H9 (cell line): ENCODE results near the gene SPECC1. TPM values are rescaled to one million over a fixed set of nuclear protein-coding genes. Genes with fewer than 3 reads are reported as not detected.

Experiments
- DNase-seq: peaks from one replicate; pipeline ENCODE4 v3.0.0-alpha.2; 2017
- H2AFZ ChIP-seq: one replicate; pipeline ENCODE4 v1.6.1; 2013; ENCODE audit warnings: mild to moderate bottlenecking, low read length, control low read depth, moderate library complexity
- H2AK5ac ChIP-seq: 2 replicates; pipeline ENCODE4 v1.6.1; 2013; ENCODE audit warnings: low read length, control low read depth, mixed read lengths; ENCODE audit not compliant: insufficient read length
- H2BK120ac ChIP-seq: one replicate; pipeline ENCODE4 v1.6.1; 2013; ENCODE audit warnings: low read depth, mild to moderate bottlenecking, low read length, control low read depth, inconsistent platforms; ENCODE audit not compliant: poor library complexity, severe bottlenecking
- H2BK12ac ChIP-seq: 2 replicates; pipeline ENCODE4 v1.6.1; 2013; ENCODE audit warnings: low read length, control low read depth, mixed read lengths, low read depth; ENCODE audit not compliant: insufficient read length
- H2BK15ac ChIP-seq: 2 replicates; pipeline ENCODE4 v1.6.1; 2013; ENCODE audit warnings: low read depth, low read length, control low read depth
- H2BK20ac ChIP-seq: one replicate; pipeline ENCODE4 v1.6.1; 2013; ENCODE audit warnings: low read depth, mild to moderate bottlenecking, low read length, control low read depth, inconsistent platforms; ENCODE audit not compliant: poor library complexity, severe bottlenecking
- H2BK5ac ChIP-seq: 2 replicates; pipeline ENCODE4 v1.6.1; 2013; ENCODE audit warnings: low read length, control low read depth, mixed read lengths; ENCODE audit not compliant: insufficient read length
- H3K14ac ChIP-seq: 2 replicates; pipeline ENCODE4 v1.6.1; 2013; ENCODE audit warnings: low read length, control low read depth; ENCODE audit not compliant: insufficient read depth
- H3K18ac ChIP-seq: 2 replicates; pipeline ENCODE4 v1.6.1; 2013; ENCODE audit warnings: low read depth, mild to moderate bottlenecking, mixed read lengths, low read length, control low read depth; ENCODE audit not compliant: insufficient read length
- H3K23ac ChIP-seq: 2 replicates; pipeline ENCODE4 v1.6.1; 2013; ENCODE audit warnings: low read length, control low read depth, mixed read lengths, low read depth; ENCODE audit not compliant: insufficient read length
- H3K23me2 ChIP-seq: 2 replicates; pipeline ENCODE4 v1.6.1; 2013; ENCODE audit warnings: low read depth, mild to moderate bottlenecking, mixed read lengths, low read length, control low read depth; ENCODE audit not compliant: insufficient read length, poor library complexity, severe bottlenecking
- H3K27ac ChIP-seq: 2 replicates; pipeline ENCODE4 v1.5.1; 2013; ENCODE audit warnings: low read length, control low read depth, mixed read lengths, low read depth; ENCODE audit not compliant: insufficient read length
- H3K27me3 ChIP-seq: 2 replicates; pipeline ENCODE4 v1.6.1; 2013; ENCODE audit warnings: low read length, control low read depth, inconsistent platforms; ENCODE audit not compliant: insufficient read depth
- H3K4ac ChIP-seq: 2 replicates; pipeline ENCODE4 v1.6.1; 2013; ENCODE audit warnings: low read depth, mild to moderate bottlenecking, control low read depth, inconsistent platforms, low read length, moderate library complexity
- H3K4me1 ChIP-seq: 2 replicates; pipeline ENCODE4 v1.6.1; 2013; ENCODE audit warnings: low read length, control low read depth, inconsistent platforms; ENCODE audit not compliant: insufficient read depth
- H3K4me2 ChIP-seq: 2 replicates; pipeline ENCODE4 v1.6.1; 2013; ENCODE audit warnings: low read length, control low read depth, mixed read lengths; ENCODE audit not compliant: insufficient read length, insufficient read depth
- H3K56ac ChIP-seq: 2 replicates; pipeline ENCODE4 v1.6.1; 2013; ENCODE audit warnings: low read depth, mild to moderate bottlenecking, mixed read lengths, low read length, control low read depth; ENCODE audit not compliant: insufficient read length
- H3K79me1 ChIP-seq: 2 replicates; pipeline ENCODE4 v1.6.1; 2013; ENCODE audit warnings: low read depth, mild to moderate bottlenecking, moderate library complexity, low read length, control low read depth, inconsistent platforms; ENCODE audit not compliant: insufficient read depth, poor library complexity, severe bottlenecking
- H3K79me2 ChIP-seq: 2 replicates; pipeline ENCODE4 v1.6.1; 2013; ENCODE audit warnings: low read length, control low read depth, inconsistent platforms; ENCODE audit not compliant: insufficient read depth
- H3K9ac ChIP-seq: 2 replicates; pipeline ENCODE4 v1.6.1; 2013; ENCODE audit warnings: low read length, control low read depth, mixed read lengths; ENCODE audit not compliant: insufficient read length; ENCODE audit errors: extremely low read depth
- H3K9me3 ChIP-seq: one replicate; pipeline ENCODE4 v1.6.1; 2013; ENCODE audit warnings: low read depth, low read length, inconsistent platforms; ENCODE audit not compliant: control insufficient read depth
- H3T11ph ChIP-seq: one replicate; pipeline ENCODE4 v1.6.1; 2013; ENCODE audit warnings: mild to moderate bottlenecking, low read length, control low read depth, inconsistent platforms
- H4K20me1 ChIP-seq: one replicate; pipeline ENCODE4 v1.6.1; 2013; ENCODE audit not compliant: control insufficient read depth, insufficient read length, insufficient read depth
- H4K5ac ChIP-seq: 2 replicates; pipeline ENCODE4 v1.6.1; 2013; ENCODE audit warnings: low read depth, mild to moderate bottlenecking, mixed read lengths, low read length, control low read depth; ENCODE audit not compliant: insufficient read length
- H4K8ac ChIP-seq: replicated peaks from 2 replicates; pipeline ENCODE4 v1.6.1; 2013; ENCODE audit warnings: low read length, control low read depth, mixed read lengths, low read depth; ENCODE audit not compliant: insufficient read length
- H4K91ac ChIP-seq: 2 replicates; pipeline ENCODE4 v1.6.1; 2013; ENCODE audit warnings: low read depth, mild to moderate bottlenecking, moderate library complexity, mixed read lengths, low read length, control low read depth; ENCODE audit not compliant: insufficient read length
- H3K27ac Mint-ChIP-seq, 3 experiments: 2 replicates in 2 of 3; 3 replicates in 1 of 3; pipeline ENCODE4 v1.8.0; 2020 to 2021; ENCODE audit warnings: mixed read lengths in 3 of 3, mild to moderate bottlenecking in 1 of 3, moderate library complexity in 1 of 3
- H3K27me3 Mint-ChIP-seq: 2 replicates; pipeline ENCODE4 v1.8.0; 2021; ENCODE audit warnings: low read depth, mild to moderate bottlenecking, moderate library complexity, mixed read lengths
- H3K36me3 Mint-ChIP-seq, 3 experiments: 2 replicates in 2 of 3; 3 replicates in 1 of 3; pipeline ENCODE4 v1.8.0; 2020 to 2021; ENCODE audit warnings: low read depth in 3 of 3, mixed read lengths in 3 of 3; ENCODE audit not compliant: insufficient read depth in 1 of 3
- H3K4me1 Mint-ChIP-seq, 2 experiments: 2 replicates each; pipeline ENCODE4 v1.8.0; 2020; ENCODE audit warnings: mixed read lengths in 2 of 2
- H3K4me3 Mint-ChIP-seq, 2 experiments: 2 replicates in 1 of 2; 3 replicates in 1 of 2; pipeline ENCODE4 v1.8.0; 2020 to 2021; ENCODE audit warnings: mild to moderate bottlenecking in 2 of 2, mixed read lengths in 2 of 2, moderate library complexity in 1 of 2
- H3K9me3 Mint-ChIP-seq, 2 experiments: 2 replicates in 1 of 2; 3 replicates in 1 of 2; pipeline ENCODE4 v1.8.0; 2020; ENCODE audit warnings: mild to moderate bottlenecking in 2 of 2, mixed read lengths in 2 of 2, moderate library complexity in 1 of 2
- WGBS: extraction: QIAGEN DNeasy Blood & Tissue Kit; methylation state at CpG from one replicate; pipeline ENCODE4 v1.1.7; 2013; ENCODE audit warnings: missing lambda C conversion rate, low lambda C conversion rate, mixed read lengths; ENCODE audit not compliant: insufficient read length; ENCODE audit errors: extremely low coverage; 5-methylcytosine and 5-hydroxymethylcytosine counted together
- total RNA-seq: library from RNA; stranded (reverse); gene quantifications from 2 replicates; pipeline ENCODE4 v1.2.1, GENCODE V29; 2021
- TF ChIP-seq, protein P1 (sequence below): fragments of 200-600 bp; sonication (generic); conservative IDR thresholded peaks from 3 replicates; pipeline ENCODE4 v1.8.0; 2021; ENCODE audit warnings: antibody characterized with exemption, mild to moderate bottlenecking

The SPECC1 gene
- total RNA-seq, 1 experiment from 2014 or later: 65.7 TPM

DNA sequence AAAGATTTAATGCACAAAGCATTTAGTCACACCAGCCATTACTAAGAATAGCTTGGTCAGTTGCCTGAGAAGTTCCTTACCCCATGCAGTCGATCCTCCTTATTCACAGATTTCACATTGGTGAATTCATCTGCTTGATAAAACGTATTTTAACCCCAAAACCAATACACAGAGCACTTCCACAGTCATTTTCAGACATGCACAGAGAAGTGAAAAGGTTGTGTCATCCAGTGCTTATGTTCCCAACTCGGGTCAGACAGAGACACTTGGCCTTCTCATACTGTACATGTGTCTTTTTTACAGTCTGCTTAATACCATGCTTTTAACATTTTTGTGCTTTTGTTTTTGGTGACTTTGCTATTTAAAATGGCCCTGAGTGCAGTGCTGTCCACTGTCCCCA, 219.7 kb downstream of the SPECC1 start:
- Histone ChIP-seq H4K20me1 (peaks cover 3% of the 10 kb centered on the region), H3K4me1 (peaks cover 5% of the 10 kb centered on the region; the same call in 1 of the 2 replicates), H3K56ac (no peak overlapping the region), H2BK120ac (no peak overlapping the region), H2BK20ac (no peak overlapping the region), H2BK15ac (no peak overlapping the region), H2BK12ac (no peak overlapping the region), H3K23ac (no peak overlapping the region), H3K79me1 (no peaks in the 10 kb centered on the region), H4K8ac (no peak overlapping the region), H2AFZ (no peak overlapping the region), H3K23me2 (no peaks in the 10 kb centered on the region), H2BK5ac (no peak overlapping the region), H3K79me2 (no peaks in the 10 kb centered on the region; the same call in 1 of the 2 replicates), H3K4ac (no peak overlapping the region), H3K9ac (no peak overlapping the region), H2AK5ac (no peak overlapping the region), H3K14ac (no peak overlapping the region), H3K4me2 (no peak overlapping the region), H3K9me3 (no peaks in the 10 kb centered on the region), H3K18ac (no peak overlapping the region), H4K5ac (no peak overlapping the region), H3K27ac (no peak overlapping the region), H3T11ph (no peak overlapping the region), H3K27me3 (no peaks in the 10 kb centered on the region), H4K91ac (no peak overlapping the region)
- Mint-ChIP-seq H3K27me3 (no peaks in the 10 kb centered on the region), H3K4me3 (no peak overlapping the region), H3K27ac (no peak overlapping the region), H3K36me3 (peaks cover 42 to 48% (median 48%) of the 10 kb centered on the region in 3 experiments), H3K4me1 (peaks cover 54 to 57% of the 10 kb centered on the region in 2 experiments), H3K9me3 (no peaks in the 10 kb centered on the region)
- TF ChIP-seq, protein P1, sequence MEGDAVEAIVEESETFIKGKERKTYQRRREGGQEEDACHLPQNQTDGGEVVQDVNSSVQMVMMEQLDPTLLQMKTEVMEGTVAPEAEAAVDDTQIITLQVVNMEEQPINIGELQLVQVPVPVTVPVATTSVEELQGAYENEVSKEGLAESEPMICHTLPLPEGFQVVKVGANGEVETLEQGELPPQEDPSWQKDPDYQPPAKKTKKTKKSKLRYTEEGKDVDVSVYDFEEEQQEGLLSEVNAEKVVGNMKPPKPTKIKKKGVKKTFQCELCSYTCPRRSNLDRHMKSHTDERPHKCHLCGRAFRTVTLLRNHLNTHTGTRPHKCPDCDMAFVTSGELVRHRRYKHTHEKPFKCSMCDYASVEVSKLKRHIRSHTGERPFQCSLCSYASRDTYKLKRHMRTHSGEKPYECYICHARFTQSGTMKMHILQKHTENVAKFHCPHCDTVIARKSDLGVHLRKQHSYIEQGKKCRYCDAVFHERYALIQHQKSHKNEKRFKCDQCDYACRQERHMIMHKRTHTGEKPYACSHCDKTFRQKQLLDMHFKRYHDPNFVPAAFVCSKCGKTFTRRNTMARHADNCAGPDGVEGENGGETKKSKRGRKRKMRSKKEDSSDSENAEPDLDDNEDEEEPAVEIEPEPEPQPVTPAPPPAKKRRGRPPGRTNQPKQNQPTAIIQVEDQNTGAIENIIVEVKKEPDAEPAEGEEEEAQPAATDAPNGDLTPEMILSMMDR: no peak
- no CpG with 5 or more reads among the region's 3 CpGs for WGBS
- no peak for DNase-seq
